Sigmoid colon (tissue), 3 donors: ENCODE results near the gene ANKH.

Source experiments
- CTCF ChIP-seq, 4 experiments: fragments of 450-650 bp in 3 of 4; fragments of 200-600 bp in 1 of 4; IDR thresholded peaks; one replicate each; pipeline ENCODE4 v1.5.1; 2016 to 2019; ENCODE audit warnings: antibody characterized with exemption in 4 of 4, mild to moderate bottlenecking in 3 of 4, moderate library complexity in 2 of 4
- POLR2A ChIP-seq, 2 donors: fragments of 450-650 bp; IDR thresholded peaks; one replicate each; pipeline ENCODE4 v1.6.1; 2016; ENCODE audit warnings: antibody characterized with exemption in 2 of 2, mild to moderate bottlenecking in 2 of 2, moderate library complexity in 2 of 2

GRCh38 chr5:14847471-14847870, 24.1 kb downstream of the ANKH start:
- TF ChIP-seq CTCF (IDR thresholded peaks at IDR 0.05) (no peak), POLR2A (IDR thresholded peaks at IDR 0.05) (no peak)
